HG02623 (cell line): ENCODE results near the gene PPP1R1A.

Experiments used
- ATAC-seq: cut with Tn5 transposase; IDR thresholded peaks from one replicate; pipeline ENCODE4 v1.9.1; 2021; ENCODE audit warnings: moderate library complexity; ENCODE audit not compliant: unreplicated experiment

The PPP1R1A gene

GRCh38 chr12:54603872-54604271 lies 15.4 kb upstream of the PPP1R1A start:
- no peak for ATAC-seq

- ATAC-seq, result peak; percentile 64
These were observed 14.8 kb upstream of the PPP1R1A start for GRCh38 chr12:54603173-54603814.

GRCh38 chr12:54602661-54603060 lies 14.2 kb upstream of the PPP1R1A start:
- no peak for ATAC-seq

DNA sequence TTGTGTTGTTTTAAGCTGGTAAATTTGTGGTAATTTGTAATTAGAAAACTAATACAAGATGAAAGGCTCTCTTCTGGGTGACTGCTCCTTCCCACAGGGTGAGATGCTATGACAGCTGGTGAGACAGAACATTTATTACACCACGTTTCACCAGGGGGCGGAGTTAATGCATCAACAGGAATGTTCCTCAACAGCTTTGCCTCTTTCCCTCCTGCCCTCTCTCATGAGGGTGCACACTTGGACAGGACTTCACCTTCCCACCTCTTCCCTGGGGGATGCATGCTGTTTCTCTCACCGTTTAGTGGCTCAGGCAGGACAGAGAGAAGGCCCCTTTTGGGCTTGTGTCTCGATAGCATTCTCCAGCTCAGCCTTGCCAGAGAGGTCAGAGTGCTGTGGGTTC lies 13.4 kb upstream of the PPP1R1A start:
- no peak for ATAC-seq

- no peak for ATAC-seq
These were observed 10.5 kb upstream of the PPP1R1A start for GRCh38 chr12:54598970-54599369.

DNA sequence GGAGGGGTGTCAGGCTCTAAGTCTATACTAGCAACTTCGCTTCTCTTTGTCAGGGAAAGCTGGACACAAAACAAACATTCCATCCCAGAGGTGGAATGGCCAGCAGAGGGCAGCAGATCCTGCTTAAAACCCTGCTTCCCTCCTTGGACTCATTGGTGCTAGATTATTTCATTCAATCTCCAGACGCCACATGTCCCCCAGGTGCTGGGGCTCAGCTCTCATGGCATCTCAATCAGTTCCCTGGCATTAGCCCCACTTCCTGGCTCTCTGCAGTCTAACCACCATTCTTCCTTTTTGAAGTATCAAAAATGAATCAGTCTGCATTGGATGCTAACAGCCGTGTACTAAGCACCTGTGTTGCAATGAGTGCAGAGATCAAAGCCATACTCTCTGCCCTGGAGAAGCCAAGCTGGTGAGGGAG lies 8.1 kb upstream of the PPP1R1A start:
- no peak for ATAC-seq

- no peak for ATAC-seq
These were observed 7.0 kb upstream of the PPP1R1A start for GRCh38 chr12:54595471-54595870.

- no peak for ATAC-seq
These were observed 5.3 kb upstream of the PPP1R1A start for GRCh38 chr12:54593725-54594124.

GRCh38 chr12:54593135-54593534 lies 4.7 kb upstream of the PPP1R1A start:
- no peak for ATAC-seq

DNA sequence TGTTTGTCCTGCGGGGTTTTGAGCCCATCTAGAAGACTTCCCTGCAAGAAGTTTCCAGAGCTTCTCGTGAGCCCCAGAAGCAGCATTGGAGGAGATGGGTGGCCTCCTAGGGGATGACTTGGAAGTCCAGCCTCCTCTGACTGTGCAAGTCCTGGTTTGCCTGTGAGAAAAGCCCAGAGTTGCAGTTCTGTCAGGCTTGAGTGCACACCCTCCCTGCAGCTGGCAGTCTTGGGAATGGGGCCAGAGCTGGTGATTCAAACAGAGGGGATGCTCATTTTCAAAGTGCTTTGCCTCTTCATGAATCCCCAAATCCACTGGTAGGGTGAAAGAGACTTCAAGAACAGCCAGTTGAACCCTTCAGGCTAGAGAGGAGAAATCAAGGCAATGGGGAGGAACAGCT lies 3.9 kb upstream of the PPP1R1A start:
- no peak for ATAC-seq

DNA sequence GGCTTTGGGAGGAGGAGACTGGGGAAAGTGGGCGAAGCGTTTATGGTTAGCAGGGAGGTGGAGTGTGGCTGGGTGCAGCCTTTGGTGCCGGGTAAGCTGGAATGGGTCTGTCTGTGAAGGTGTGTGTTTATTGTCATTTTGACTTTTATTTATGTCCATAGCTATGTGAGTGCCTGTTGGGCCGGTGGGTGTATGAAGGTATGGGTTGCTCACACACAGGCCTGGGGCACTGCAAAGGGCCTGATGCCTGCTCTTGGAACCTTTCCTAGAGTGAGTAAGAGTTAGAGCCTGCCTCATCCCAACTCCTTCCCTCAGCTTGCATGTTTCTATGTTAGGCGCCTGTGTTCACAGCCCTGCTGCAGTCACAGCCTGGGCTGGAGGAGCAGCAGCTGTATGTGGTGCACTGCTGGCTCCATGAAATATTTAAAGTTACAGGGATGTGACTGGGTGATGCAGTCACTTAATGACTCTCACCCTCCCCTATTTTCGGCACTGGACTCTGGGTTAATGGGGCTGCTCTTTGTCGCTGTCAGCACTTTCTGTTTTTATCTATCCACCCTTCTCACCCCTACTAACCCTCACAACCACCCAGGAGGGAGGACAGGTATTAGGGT lies 2.6 kb upstream of the PPP1R1A start:
- no peak for ATAC-seq

DNA sequence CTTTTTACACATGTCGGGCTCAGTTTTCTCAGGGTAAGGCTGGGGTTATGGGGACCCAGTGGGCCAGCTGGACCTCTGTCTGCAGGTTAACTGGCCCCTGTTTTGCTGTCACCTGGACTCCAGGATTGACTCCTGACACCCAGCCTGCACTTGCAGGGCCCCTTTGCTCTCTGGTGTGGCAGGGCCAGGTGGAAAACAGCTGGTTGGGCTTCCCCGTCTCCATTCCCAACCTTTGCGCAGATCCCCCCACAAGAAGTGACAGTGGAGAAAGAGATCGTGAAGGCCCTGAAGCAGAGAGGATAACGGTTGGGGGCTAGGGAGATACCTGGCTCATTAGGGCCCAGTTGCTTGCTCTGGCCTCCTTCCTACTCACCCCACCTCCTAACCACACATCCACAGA lies 1.5 kb upstream of the PPP1R1A start:
- no peak for ATAC-seq

GRCh38 chr12:54588890-54589267 lies 420 bp upstream of the PPP1R1A start:
- ATAC-seq, result no peak

- no peak for ATAC-seq
These were observed 1.1 kb downstream of the PPP1R1A start for GRCh38 chr12:54587315-54587873.

GRCh38 chr12:54586620-54587019 lies 1.8 kb downstream of the PPP1R1A start:
- ATAC-seq, result no peak

DNA sequence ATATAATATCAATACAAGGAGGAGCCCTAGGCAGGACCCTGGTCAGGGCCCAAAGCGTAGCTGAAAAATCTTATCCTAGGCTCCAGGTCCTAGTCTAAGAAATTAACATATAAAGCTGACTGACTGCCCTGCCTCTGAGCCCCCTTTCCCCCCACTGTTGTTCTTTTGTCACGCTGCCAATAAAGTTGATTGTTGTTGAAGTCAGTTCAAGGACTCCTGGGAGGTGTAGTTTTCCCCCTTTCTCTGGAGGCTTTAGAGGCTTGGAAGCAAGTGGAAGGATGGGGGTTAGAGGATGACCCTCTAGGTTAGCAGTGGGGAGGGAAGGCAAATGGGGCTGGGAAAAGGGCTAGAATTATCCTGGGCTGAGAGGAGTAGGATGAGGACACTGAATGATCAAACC lies 3.2 kb downstream of the PPP1R1A start:
- ATAC-seq, result no peak

GRCh38 chr12:54584128-54584527 lies 4.3 kb downstream of the PPP1R1A start:
- ATAC-seq, result no peak

DNA sequence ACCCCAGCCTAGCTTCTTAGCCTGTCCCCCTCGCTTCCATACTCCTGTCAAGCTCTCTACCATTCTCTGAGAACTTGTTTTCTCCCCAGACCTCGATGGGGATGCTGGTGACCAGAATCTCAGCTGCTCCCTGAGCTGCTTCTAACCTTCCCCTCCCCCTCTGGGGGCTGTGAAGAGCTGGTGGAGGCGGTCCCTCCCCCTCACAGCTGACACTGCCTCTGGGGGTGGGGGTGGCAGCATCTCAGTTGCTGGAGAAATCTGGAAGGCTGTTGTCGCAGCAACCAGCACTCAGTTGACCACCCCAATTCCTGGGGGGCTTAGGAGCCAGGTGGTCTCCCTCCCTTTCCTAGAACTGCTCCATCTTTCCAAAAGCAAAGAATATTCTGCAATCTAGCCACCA lies 4.7 kb downstream of the PPP1R1A start:
- ATAC-seq, result no peak

GRCh38 chr12:54581412-54581811 lies 7.0 kb downstream of the PPP1R1A start:
- no peak for ATAC-seq

- ATAC-seq, result peak; percentile 97
These were observed 8.6 kb downstream of the PPP1R1A start for GRCh38 chr12:54579696-54580333.

- no peak for ATAC-seq
These were observed 9.2 kb downstream of the PPP1R1A start for GRCh38 chr12:54579258-54579657.

- no peak for ATAC-seq
These were observed 9.7 kb downstream of the PPP1R1A start for GRCh38 chr12:54578778-54579177.
